Measurements from ENCODE around the gene UBE2D4. TPM values are rescaled to one million over a fixed set of nuclear protein-coding genes. Genes with fewer than 3 reads are reported as not detected.

UBE2D4 gene
- 40.5 TPM for polyA plus RNA-seq (2012; ENCODE audit: insufficient read depth, insufficient read length, low read depth)

DNA sequence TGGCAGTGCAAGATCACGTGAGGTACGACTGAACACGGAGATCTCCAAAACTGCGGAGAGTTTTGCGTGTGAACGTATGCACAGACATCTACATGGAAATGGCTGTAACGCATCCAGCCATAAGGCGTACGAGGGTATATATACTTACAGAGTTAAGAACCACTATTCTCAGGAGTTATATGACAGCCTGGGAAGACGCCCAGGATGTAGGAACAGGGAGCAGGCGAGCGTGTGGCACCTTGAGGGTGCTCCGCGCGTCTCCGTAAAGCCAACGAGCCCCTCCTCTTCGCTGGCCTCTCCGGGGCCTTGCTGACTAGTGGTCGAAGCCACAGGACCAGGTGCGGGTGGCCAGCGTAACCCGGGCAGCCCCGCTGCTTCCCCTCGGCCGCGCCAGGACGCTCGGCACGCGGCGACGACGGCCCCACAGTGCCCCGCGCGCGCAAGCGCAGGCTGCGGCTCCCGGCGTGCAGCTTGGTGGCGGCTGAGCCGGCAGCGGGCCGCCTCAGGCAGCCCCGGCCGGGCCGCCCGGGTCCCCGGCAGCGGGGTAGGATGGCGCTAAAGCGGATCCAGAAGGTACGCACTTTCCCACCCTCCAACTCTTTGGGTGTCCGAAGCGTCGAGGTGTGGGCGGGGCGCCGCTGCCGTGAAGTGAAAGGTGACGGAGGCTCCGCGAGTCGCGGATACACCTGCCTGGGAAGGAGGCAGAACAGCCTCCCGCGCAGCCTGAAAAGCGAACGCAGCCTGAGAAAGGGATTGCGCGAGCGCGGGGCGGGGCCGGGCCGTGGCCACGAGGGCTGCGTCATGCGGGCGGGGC lies at the start of gene UBE2D4:
Gene UBE2D4, plus strand, starts transcription at position 453 of the 814 bp plus-strand sequence. Its CDS starts 97 bp downstream, at position 550.
- Histone ChIP-seq H3K9me3 (no peaks in the 10 kb centered on the region), H3K36me3 (no peaks in the 10 kb centered on the region), H3K4me3 (ENCODE audit: low read depth, low read length) (peak within 1 kb of the TSS; percentile 78), H3K27me3 (no peaks in the 10 kb centered on the region), H3K4me1 (0 out of 2 replicates have a peak, but pooled peaks cover 2% of the 10 kb centered on the region)
- DNase-seq = peak; percentile 87
- TF ChIP-seq, protein P1, sequence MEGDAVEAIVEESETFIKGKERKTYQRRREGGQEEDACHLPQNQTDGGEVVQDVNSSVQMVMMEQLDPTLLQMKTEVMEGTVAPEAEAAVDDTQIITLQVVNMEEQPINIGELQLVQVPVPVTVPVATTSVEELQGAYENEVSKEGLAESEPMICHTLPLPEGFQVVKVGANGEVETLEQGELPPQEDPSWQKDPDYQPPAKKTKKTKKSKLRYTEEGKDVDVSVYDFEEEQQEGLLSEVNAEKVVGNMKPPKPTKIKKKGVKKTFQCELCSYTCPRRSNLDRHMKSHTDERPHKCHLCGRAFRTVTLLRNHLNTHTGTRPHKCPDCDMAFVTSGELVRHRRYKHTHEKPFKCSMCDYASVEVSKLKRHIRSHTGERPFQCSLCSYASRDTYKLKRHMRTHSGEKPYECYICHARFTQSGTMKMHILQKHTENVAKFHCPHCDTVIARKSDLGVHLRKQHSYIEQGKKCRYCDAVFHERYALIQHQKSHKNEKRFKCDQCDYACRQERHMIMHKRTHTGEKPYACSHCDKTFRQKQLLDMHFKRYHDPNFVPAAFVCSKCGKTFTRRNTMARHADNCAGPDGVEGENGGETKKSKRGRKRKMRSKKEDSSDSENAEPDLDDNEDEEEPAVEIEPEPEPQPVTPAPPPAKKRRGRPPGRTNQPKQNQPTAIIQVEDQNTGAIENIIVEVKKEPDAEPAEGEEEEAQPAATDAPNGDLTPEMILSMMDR (IDR thresholded peaks at IDR 0.05; ENCODE audit: low read depth, low read length) = no peak

- H3K36me3 ChIP-seq = peaks cover 52% of the 10 kb centered on the region
- DNase-seq = no peak
- no peak overlapping the region for H3K4me3 ChIP-seq (ENCODE audit: low read depth, low read length)
- H3K9me3 ChIP-seq = no peaks in the 10 kb centered on the region
- H3K27me3 ChIP-seq = no peaks in the 10 kb centered on the region
- H3K4me1 ChIP-seq = no peaks in the 10 kb centered on the region
- TF ChIP-seq, protein P1 (IDR thresholded peaks at IDR 0.05; ENCODE audit: low read depth, low read length) = no peak
Measured at GRCh38 chr7:43876976-43877745, 49.1 kb upstream of the UBE2D4 start.

DNA sequence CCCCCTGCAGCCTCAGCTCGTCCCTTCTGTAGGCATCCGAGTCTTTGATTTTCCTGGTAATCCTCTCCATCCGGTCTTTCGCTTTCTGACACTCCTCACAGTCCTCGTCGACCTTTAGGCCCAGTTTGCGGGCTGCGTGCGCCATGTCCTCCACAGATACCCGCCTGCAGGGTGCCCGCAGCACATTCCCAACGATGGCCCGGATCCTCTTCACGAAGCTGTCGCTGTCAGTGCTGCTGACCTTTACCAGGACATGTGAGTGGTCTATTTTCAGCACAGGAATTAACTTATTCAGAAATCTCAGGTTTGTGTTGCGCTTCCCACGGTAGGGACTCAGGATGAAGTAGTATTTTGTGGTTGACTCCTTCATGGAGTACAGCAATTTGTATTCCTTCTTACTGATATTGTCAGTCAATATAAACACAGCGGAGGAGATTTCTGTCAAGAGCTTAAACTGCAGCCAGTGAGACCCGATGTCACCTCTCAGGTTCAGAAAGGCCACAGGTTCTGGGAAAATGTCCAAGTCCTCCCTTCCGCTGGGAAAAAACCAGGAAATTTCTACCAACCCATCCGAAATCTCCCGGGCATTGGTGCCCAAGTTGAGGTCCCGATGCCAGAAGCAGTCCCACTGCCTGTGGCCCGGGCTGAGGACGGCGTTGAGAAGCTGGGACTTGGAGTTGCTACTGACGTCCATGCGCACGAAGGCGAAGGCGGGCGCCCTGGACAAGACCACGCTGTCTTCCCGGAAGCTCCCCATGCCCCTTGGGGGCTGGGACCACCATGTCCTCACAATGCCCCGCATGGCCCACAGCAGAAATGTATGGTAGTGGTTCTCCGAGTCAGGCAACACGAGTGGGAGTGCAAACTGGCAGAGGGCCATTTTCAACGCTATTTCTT lies 48.0 kb upstream of the UBE2D4 start:
- no peaks in the 10 kb centered on the region for H3K4me1 ChIP-seq
- DNase-seq = no peak
- no peaks in the 10 kb centered on the region for H3K9me3 ChIP-seq
- TF ChIP-seq, protein P1 (IDR thresholded peaks at IDR 0.05; ENCODE audit: low read depth, low read length) = no peak
- no peaks in the 10 kb centered on the region for H3K27me3 ChIP-seq
- peaks cover 52% of the 10 kb centered on the region for H3K36me3 ChIP-seq
- no peak overlapping the region for H3K4me3 ChIP-seq (ENCODE audit: low read depth, low read length)

GRCh38 chr7:43878867-43879266 lies 47.4 kb upstream of the UBE2D4 start:
- Histone ChIP-seq H3K9me3 (no peaks in the 10 kb centered on the region), H3K4me1 (no peaks in the 10 kb centered on the region), H3K36me3 (peaks cover 55% of the 10 kb centered on the region), H3K4me3 (ENCODE audit: low read depth, low read length) (no peak overlapping the region), H3K27me3 (no peaks in the 10 kb centered on the region)
- TF ChIP-seq, protein P1 (IDR thresholded peaks at IDR 0.05; ENCODE audit: low read depth, low read length) = no peak
- no peak for DNase-seq

- Histone ChIP-seq H3K4me1 (no peaks in the 10 kb centered on the region), H3K27me3 (no peaks in the 10 kb centered on the region), H3K36me3 (peaks cover 61% of the 10 kb centered on the region), H3K9me3 (no peaks in the 10 kb centered on the region), H3K4me3 (ENCODE audit: low read depth, low read length) (no peak overlapping the region)
- DNase-seq = no peak
- TF ChIP-seq, protein P1 (IDR thresholded peaks at IDR 0.05; ENCODE audit: low read depth, low read length) = no peak
Measured at GRCh38 chr7:43879477-43879876, 46.8 kb upstream of the UBE2D4 start.
